ENCODE measurements around the gene CMBL.
"Not testable (repeated sequence)": the region's sequence is repeated elsewhere in the genome, so short reads cannot be mapped to it uniquely, and the experiment has no call there.

- TF ChIP-seq POLR2AphosphoS5 (IDR thresholded peaks at IDR 0.05; ENCODE audit: borderline replicate concordance, low read depth, low read length); EZH2 (IDR thresholded peaks at IDR 0.05): not testable (repeated sequence)
Observed at GRCh38 chr5:10272875-10273209, 34.9 kb downstream of the CMBL start.
